HEK293 (cell line): ENCODE results near the gene TEKTIP1.

Experiments
- GLIS2 ChIP-seq: fragments of 450-650 bp; formaldehyde crosslinking; IDR thresholded peaks from 2 replicates; pipeline ENCODE4 v1.5.1; 2016; ENCODE audit warnings: missing biosample characterization, missing genetic modification characterization
- IKZF3 ChIP-seq: fragments of 450-650 bp; IDR thresholded peaks from 2 replicates; pipeline ENCODE4 v1.5.0; 2018; ENCODE audit warnings: missing biosample characterization, mild to moderate bottlenecking, missing genetic modification characterization, moderate library complexity
- KLF16 ChIP-seq: fragments of 450-650 bp; formaldehyde crosslinking; IDR thresholded peaks from 2 replicates; pipeline ENCODE4 v1.5.1; 2017; ENCODE audit warnings: missing biosample characterization, missing genetic modification characterization
- MYNN ChIP-seq: fragments of 450-650 bp; formaldehyde crosslinking; IDR thresholded peaks from 2 replicates; pipeline ENCODE4 v1.5.1; 2016; ENCODE audit warnings: missing biosample characterization, missing genetic modification characterization, borderline replicate concordance
- PRDM10 ChIP-seq: fragments of 450-650 bp; formaldehyde crosslinking; IDR thresholded peaks from 2 replicates; pipeline ENCODE4 v1.5.1; 2016; ENCODE audit warnings: missing biosample characterization, missing genetic modification characterization
- SP3 ChIP-seq: fragments of 450-650 bp; formaldehyde crosslinking; IDR thresholded peaks from 2 replicates; pipeline ENCODE4 v1.5.1; 2016; ENCODE audit warnings: missing biosample characterization, missing genetic modification characterization
- YY2 ChIP-seq: fragments of 450-650 bp; formaldehyde crosslinking; IDR thresholded peaks from 2 replicates; pipeline ENCODE4 v1.5.1; 2016; ENCODE audit warnings: missing biosample characterization, missing genetic modification characterization
- ZBTB1 ChIP-seq: fragments of 450-650 bp; formaldehyde crosslinking; IDR thresholded peaks from 2 replicates; pipeline ENCODE4 v1.5.1; 2016; ENCODE audit warnings: missing biosample characterization, missing genetic modification characterization
- ZBTB7A ChIP-seq: fragments of 450-650 bp; formaldehyde crosslinking; IDR thresholded peaks from 2 replicates; pipeline ENCODE4 v1.5.1; 2016; ENCODE audit warnings: low read depth, missing biosample characterization, missing genetic modification characterization
- ZFP3 ChIP-seq: fragments of 450-650 bp; formaldehyde crosslinking; IDR thresholded peaks from 2 replicates; pipeline ENCODE4 v1.5.1; 2016; ENCODE audit warnings: low read depth, missing biosample characterization, missing genetic modification characterization
- ZNF155 ChIP-seq: fragments of 450-650 bp; formaldehyde crosslinking; IDR thresholded peaks from 2 replicates; pipeline ENCODE4 v1.5.1; 2016; ENCODE audit warnings: missing biosample characterization, missing genetic modification characterization
- ZNF23 ChIP-seq: fragments of 450-650 bp; formaldehyde crosslinking; IDR thresholded peaks from 2 replicates; pipeline ENCODE4 v1.5.1; 2016; ENCODE audit warnings: missing biosample characterization, missing genetic modification characterization, borderline replicate concordance
- ZNF280D ChIP-seq: fragments of 450-650 bp; formaldehyde crosslinking; IDR thresholded peaks from 2 replicates; pipeline ENCODE4 v1.5.1; 2016; ENCODE audit warnings: missing biosample characterization, missing genetic modification characterization
- ZNF302 ChIP-seq: fragments of 450-650 bp; formaldehyde crosslinking; IDR thresholded peaks from 2 replicates; pipeline ENCODE4 v1.5.1; 2016; ENCODE audit warnings: missing biosample characterization, missing genetic modification characterization, low read depth
- ZNF335 ChIP-seq: fragments of 450-650 bp; formaldehyde crosslinking; conservative IDR thresholded peaks from 2 replicates; pipeline ENCODE4 v1.5.1; 2016; ENCODE audit warnings: missing biosample characterization, missing genetic modification characterization
- ZNF350 ChIP-seq: fragments of 450-650 bp; formaldehyde crosslinking; IDR thresholded peaks from 2 replicates; pipeline ENCODE4 v1.5.0; 2017; ENCODE audit warnings: missing biosample characterization, mild to moderate bottlenecking, missing genetic modification characterization
- ZNF362 ChIP-seq: fragments of 450-650 bp; formaldehyde crosslinking; IDR thresholded peaks from 2 replicates; pipeline ENCODE4 v1.5.1; 2016; ENCODE audit warnings: missing biosample characterization, missing genetic modification characterization
- ZNF514 ChIP-seq: fragments of 450-650 bp; formaldehyde crosslinking; IDR thresholded peaks from 2 replicates; pipeline ENCODE4 v1.5.1; 2016; ENCODE audit warnings: missing biosample characterization, missing genetic modification characterization
- ZNF561 ChIP-seq: fragments of 450-650 bp; IDR thresholded peaks from 2 replicates; pipeline ENCODE4 v1.5.1; 2018; ENCODE audit warnings: missing biosample characterization, missing genetic modification characterization, borderline replicate concordance
- ZNF654 ChIP-seq: fragments of 450-650 bp; formaldehyde crosslinking; IDR thresholded peaks from 2 replicates; pipeline ENCODE4 v1.5.1; 2016; ENCODE audit warnings: low read depth, missing biosample characterization, missing genetic modification characterization
- ZNF701 ChIP-seq: fragments of 450-650 bp; formaldehyde crosslinking; IDR thresholded peaks from 2 replicates; pipeline ENCODE4 v1.5.1; 2016; ENCODE audit warnings: missing biosample characterization, missing genetic modification characterization
- ZNF76 ChIP-seq: fragments of 450-650 bp; formaldehyde crosslinking; IDR thresholded peaks from 2 replicates; pipeline ENCODE4; 2016; ENCODE audit warnings: low read depth, missing biosample characterization, missing genetic modification characterization, borderline replicate concordance
- ZNF777 ChIP-seq: fragments of 450-650 bp; formaldehyde crosslinking; IDR thresholded peaks from 2 replicates; pipeline ENCODE4 v1.5.1; 2017; ENCODE audit warnings: missing biosample characterization, missing genetic modification characterization, borderline replicate concordance
- ZSCAN18 ChIP-seq: fragments of 450-650 bp; formaldehyde crosslinking; IDR thresholded peaks from 2 replicates; pipeline ENCODE4 v1.5.1; 2016; ENCODE audit warnings: missing biosample characterization, missing genetic modification characterization
- ZSCAN4 ChIP-seq: fragments of 450-650 bp; formaldehyde crosslinking; IDR thresholded peaks from 2 replicates; pipeline ENCODE4 v1.5.1; 2017; ENCODE audit warnings: missing biosample characterization, missing genetic modification characterization
- ZSCAN5A ChIP-seq: fragments of 450-650 bp; formaldehyde crosslinking; IDR thresholded peaks from 2 replicates; pipeline ENCODE4 v1.5.1; 2016; ENCODE audit warnings: missing biosample characterization, missing genetic modification characterization

TEKTIP1 gene

GRCh38 chr19:3500429-3501101 is 38.4 kb upstream of the TEKTIP1 start, which contains the start of gene DOHH (continued):
- TF ChIP-seq PRDM10 = peak; percentile 100
- TF ChIP-seq KLF16 = peak; percentile 66; the same call in 1 of the 2 replicates
- no peak for TF ChIP-seq ZSCAN5A
- TF ChIP-seq ZNF514 = no peak
- TF ChIP-seq ZSCAN4 = peak; percentile 56; the same call in 1 of the 2 replicates
- TF ChIP-seq ZNF654 (tag by site-specific recombination) = no peak
- TF ChIP-seq ZNF155 = no peak
- TF ChIP-seq ZNF362 = no peak
- TF ChIP-seq ZBTB7A (tag by site-specific recombination) = peak; percentile 61; the same call in 1 of the 2 replicates
- no peak for TF ChIP-seq ZFP3
- TF ChIP-seq ZNF350 (tag by site-specific recombination) = no peak
- TF ChIP-seq ZSCAN18 (tag by site-specific recombination) = peak; percentile 73; the same call in 1 of the 2 replicates
- TF ChIP-seq ZNF561 = 0 out of 2 replicates have a peak, but pooled peaks have one; percentile 41
- no peak for TF ChIP-seq ZNF280D (tag by site-specific recombination)
- TF ChIP-seq ZNF777 (tag by site-specific recombination) = no peak
- no peak for TF ChIP-seq ZNF302 (tag by site-specific recombination)
- no peak for TF ChIP-seq ZNF701 (tag by site-specific recombination)
- no peak for TF ChIP-seq MYNN (tag by site-specific recombination)
- TF ChIP-seq ZNF23 (tag by site-specific recombination) = no peak
- TF ChIP-seq IKZF3 (tag by site-specific recombination) = no peak
- peak; percentile 100 for TF ChIP-seq YY2
- TF ChIP-seq ZNF335 = peak; percentile 84
- TF ChIP-seq SP3 (tag by site-specific recombination) = peak; percentile 76
- peak; percentile 93 for TF ChIP-seq ZNF76 (tag by site-specific recombination)
- no peak for TF ChIP-seq ZBTB1 (tag by site-specific recombination)
- no peak for TF ChIP-seq GLIS2 (tag by site-specific recombination)
